ENCODE measurements around the gene ADGRL2.

DNA sequence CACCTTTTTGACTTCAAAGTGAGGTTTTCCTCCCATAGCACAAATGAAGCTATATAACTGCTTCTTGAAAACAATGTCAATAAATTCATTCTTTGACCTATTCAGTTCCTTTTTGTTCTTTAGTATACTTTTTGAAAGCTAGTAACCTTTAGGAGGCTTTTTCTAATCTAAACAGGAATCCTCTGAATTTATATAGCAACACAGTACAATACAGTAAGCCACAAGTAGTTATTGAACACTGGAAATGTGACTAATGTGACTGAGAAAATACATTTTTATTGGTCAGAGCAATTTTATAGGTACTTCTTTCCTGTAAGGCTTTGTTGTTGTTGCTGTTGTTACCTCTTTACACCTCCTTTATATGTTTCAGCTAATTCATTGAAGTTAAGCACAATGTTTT, 49.8 kb downstream of the ADGRL2 start:
- TF ChIP-seq, protein P1, sequence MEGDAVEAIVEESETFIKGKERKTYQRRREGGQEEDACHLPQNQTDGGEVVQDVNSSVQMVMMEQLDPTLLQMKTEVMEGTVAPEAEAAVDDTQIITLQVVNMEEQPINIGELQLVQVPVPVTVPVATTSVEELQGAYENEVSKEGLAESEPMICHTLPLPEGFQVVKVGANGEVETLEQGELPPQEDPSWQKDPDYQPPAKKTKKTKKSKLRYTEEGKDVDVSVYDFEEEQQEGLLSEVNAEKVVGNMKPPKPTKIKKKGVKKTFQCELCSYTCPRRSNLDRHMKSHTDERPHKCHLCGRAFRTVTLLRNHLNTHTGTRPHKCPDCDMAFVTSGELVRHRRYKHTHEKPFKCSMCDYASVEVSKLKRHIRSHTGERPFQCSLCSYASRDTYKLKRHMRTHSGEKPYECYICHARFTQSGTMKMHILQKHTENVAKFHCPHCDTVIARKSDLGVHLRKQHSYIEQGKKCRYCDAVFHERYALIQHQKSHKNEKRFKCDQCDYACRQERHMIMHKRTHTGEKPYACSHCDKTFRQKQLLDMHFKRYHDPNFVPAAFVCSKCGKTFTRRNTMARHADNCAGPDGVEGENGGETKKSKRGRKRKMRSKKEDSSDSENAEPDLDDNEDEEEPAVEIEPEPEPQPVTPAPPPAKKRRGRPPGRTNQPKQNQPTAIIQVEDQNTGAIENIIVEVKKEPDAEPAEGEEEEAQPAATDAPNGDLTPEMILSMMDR (IDR thresholded peaks at IDR 0.05): no peak
- TF ChIP-seq POLR2A (IDR thresholded peaks at IDR 0.05): no peak
